NCI-H2227 (cell line): ENCODE data around the gene COL26A1.
A peak's percentile ranks its signal among the peaks of the same experiment; 100 is the strongest.
"Not testable (repeated sequence)": the region's sequence is repeated elsewhere in the genome, so short reads cannot be mapped to it uniquely, and the experiment has no call there.

Experiments
- DNase-seq: peaks from one replicate; lab custom pipeline; 2025; ENCODE audit not compliant: unreplicated experiment; lab: John Stamatoyannopoulos, UW

The COL26A1 gene

DNA sequence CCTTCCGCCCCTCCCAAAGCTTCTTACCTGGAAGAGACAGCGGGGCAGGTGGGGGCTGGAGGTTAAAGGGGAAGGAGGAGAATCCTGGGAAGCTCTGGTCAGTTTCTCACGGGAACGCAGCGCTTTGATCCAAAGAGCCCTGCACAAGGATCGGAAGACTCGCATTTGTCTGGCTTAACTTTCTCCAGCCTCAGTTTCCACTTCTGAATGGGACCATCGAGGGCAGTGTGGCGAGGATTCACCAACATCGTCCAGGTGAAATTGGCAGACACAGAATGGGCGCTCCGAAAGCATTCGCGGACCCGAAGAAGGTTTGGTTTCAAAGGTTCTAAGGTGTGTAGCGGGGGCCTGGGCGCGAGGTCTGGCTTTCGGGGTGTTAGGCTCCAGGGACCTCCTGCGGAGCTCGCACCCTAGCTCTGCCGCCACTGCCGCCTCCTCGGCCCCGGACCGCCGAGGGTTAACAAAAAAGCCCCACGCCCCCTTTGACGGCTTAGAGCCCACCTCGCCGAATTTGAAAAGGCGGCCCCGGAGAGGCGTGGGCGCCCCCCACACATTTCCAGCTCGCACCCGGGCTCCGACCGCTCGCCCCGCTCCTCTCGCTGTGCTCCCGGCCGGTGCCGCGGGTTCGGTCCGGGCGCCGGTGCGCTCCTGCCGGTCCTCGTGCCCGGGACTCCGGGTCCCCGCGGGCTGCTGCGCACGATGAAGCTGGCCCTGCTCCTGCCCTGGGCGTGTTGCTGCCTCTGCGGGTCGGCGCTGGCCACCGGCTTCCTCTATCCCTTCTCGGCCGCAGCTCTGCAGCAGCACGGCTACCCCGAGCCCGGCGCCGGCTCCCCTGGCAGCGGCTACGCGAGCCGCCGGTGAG is at the start of gene COL26A1:
COL26A1 (plus strand) TSS at position 542 of the 862 bp plus-strand sequence; CDS start at position 700, 158 bp downstream.
- peak; percentile 52 for DNase-seq

DNA sequence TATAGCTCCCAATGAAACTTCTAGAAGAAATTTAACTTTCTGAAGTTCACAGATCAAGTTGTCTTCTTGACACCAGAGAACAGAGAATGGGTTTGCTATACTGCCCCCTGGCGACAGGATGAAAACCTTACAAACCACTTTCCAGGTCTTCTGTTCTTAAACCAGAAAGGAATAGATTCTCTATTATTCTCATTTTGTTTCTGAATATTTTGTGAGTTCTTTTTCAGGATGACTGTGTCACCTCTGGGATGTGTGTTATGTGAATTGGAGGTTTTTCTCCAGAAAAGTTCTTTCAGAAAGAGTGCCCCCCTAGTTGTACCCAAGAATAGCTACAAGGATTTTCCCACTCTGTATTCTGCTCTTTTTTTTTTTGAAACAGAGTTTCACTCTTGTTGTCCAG is 47.3 kb upstream of the COL26A1 start:
- DNase-seq = peak; percentile 60

DNA sequence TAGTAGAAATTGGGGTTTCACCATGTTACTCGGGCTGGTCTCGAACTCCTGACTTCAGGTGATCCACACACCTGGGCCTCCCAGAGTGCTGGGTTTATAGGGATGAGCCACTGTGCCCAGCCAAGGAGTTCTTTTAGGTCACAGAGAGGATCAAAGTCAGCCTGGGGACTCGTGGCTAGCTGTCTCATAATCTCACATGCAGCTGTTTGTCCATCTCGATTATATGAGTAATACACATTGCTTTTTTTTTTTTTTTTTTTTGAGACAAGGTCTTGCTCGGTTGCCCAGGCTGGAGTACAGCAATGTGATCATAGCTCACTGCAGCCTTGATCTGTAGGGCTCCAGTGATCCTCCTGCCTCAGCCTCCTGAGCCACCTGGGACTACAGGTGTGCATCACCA is 43.3 kb upstream of the COL26A1 start:
- no peak for DNase-seq

DNA sequence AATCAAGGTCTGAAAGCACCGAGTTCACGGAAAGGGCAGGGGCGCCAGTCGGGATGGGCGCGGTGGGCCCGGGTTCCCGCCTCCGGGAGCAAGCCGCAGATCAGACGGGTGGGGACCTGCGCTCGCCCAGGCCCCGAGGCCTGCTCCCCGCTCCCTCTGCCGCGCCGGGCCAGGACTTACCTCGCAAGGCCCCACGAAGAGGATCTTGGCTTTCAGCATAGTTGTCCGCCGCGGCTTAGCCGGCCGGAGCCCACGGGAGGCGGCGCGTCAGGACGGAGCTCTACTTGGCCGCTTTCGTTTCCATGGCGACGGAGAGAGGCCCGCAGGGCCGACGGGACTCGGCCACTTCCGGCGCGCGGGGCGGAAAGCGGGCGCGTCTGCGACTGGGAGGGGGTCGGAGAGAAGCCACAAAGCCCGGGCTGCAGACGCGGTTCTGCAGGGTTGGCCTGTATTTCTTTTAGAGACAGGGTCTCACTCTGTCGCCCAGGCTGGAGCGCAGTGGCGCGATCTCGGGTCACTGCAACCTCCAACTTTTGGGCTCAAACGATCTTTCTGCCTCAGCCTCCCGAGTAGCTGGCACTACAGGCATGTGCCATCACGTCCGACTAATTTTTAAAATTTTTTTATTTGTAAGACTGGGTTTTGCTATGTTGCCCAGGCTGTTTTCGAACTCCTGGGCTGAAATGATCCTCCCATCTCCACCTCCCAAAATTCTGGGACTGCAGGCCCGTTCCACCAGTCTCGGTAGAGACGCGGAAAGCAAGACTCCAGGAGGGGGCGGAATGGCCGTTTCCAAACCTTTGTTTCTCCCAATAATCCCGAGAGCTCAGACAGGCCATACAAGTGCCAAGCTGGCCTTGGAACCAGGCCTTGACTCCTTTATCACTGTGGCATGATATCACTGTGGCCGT is 40.9 kb upstream of the COL26A1 start, which contains the start of gene IFT22:
IFT22 (minus strand) TSS at position 322 of the 911 bp plus-strand sequence; CDS start at position 219, 103 bp downstream.
- DNase-seq = peak; percentile 99

DNA sequence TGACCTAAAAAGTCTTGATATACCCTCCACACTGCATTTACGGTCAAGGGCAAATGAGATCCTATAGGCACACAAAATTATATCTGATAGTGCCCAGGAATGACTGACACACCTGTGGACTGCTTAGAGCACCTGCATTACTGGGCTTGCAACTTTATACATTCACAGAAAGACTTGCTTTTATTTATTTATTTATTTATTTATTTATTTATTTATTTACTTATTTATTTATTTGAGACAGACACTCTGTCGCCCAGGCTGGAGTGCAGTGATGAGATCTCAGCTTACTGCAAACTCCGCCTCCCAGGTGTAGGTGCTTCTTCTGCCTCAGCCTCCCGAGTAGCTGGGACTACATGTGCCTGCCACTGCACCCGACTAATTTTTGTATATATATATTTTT is 34.5 kb upstream of the COL26A1 start:
- DNase-seq = no peak

DNA sequence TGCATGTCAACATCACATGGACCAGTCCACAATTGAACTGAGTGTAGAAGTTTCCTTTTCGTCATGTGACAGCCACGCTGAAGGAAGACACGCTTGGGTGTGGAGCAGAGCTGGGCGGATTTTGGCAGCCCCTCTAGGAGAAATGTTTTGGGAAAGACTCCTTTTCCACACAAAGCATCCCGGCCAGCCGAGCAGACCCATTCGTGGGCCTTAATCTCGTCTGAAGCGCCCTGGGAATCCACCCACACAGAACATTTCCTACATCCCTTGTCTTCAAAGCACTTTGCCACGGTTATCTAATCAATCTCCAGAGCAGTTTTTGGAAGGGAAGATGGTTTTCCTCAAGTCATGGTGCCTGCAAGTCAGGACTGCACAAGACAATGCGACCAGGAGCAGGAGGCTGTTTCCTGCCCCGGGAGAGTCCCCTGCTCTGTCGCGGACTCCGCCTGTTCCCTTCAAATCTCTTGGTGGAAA is 32.6 kb upstream of the COL26A1 start:
- no peak for DNase-seq

DNA sequence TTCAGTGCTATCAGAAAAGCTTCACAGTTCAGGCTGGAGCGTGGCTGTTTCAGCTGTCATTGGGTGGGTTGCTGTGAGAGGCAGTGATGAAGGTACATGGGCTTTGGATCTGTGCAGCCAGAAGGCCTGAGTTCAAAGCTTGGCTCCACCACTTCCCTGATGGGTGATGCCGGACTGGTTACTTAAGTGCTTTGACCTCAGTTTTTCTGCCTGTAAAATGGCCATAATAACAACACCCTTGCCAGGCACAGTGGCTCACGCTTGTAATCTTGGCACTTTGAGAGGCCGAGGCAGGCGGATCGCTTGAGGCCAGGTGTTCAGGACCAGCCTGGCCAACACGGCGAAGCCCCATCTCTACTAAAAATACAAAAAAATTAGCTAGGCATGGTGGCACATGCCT is 30.6 kb upstream of the COL26A1 start:
- no peak for DNase-seq

DNA sequence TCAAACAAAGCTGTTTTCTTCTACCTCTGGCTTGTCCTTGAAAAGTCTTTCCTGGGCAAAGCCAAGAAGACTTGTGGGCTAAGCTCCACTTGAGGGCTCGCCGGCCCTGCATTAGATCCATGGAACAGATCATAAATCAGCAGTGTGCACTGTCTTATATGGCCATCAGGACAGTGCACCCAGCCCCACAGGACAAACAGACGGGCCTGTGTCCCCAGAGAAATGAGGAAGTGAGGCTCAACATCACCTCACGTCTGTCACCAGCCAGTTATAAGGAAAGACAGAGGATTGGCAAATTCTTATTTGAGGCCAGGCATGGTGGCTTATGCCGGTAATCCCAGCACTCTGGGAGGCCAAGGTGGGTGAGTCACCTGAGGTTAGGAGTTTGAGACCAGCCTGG is 28.8 kb upstream of the COL26A1 start:
- DNase-seq = no peak

DNA sequence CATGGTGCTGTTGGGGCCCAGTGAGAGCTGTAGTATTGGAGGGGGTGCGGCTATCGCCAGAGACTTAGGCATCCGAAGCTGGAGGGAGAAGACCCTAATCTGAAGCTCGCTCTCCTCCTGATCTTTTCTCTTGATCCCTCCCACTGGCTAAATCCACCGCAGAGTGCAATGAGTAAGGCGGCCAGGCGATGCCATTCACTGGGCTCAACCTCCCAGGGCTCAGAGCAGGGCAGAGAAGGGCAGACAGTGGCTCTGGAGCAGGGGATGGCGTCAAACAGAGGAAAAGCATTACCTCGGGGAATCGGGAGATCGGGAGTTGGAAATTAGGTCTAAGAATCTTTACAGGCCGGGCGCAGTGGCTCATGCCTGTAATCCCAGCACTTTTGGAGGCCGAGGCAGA is 22.3 kb upstream of the COL26A1 start:
- no peak for DNase-seq

DNA sequence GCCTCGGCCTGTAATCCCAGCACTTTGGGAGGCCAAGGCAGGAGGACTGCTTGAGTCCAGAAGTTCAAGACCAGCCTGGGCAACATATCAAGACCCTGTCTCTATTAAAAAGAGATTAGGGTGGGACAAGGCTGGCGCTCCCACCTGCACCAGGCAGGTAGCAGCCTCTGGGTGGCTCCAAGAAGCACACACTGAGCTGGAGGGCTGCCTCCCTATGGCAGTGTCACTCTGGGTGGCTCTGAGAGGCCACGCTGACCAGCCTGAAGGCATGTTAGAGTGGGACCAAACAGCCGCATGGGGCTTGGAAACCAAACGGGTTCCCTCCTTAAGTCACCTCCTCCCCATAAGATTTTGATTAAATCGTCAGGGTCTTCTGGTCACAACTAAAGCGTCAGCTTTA is 19.8 kb upstream of the COL26A1 start:
- DNase-seq = no peak

DNA sequence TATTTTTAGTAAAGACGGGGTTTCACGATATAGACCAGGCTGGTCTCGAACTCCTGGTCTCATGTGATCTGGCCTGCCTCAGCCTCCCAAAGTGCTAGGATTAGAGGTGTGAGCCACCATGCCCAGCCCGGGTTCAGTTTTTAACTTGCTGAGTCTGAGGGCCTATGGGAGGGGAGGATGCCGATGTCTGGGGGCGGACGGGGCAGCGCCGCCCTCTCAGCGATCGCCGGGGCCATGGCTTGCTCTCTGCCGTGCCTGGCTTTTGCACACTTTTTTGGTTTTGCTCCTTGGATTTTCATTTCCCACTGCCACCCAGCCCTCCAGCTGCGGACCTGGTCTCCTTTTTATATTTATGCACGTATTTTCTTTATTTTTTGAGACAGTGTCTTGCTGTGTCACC is 15.2 kb upstream of the COL26A1 start:
- DNase-seq = no peak

DNA sequence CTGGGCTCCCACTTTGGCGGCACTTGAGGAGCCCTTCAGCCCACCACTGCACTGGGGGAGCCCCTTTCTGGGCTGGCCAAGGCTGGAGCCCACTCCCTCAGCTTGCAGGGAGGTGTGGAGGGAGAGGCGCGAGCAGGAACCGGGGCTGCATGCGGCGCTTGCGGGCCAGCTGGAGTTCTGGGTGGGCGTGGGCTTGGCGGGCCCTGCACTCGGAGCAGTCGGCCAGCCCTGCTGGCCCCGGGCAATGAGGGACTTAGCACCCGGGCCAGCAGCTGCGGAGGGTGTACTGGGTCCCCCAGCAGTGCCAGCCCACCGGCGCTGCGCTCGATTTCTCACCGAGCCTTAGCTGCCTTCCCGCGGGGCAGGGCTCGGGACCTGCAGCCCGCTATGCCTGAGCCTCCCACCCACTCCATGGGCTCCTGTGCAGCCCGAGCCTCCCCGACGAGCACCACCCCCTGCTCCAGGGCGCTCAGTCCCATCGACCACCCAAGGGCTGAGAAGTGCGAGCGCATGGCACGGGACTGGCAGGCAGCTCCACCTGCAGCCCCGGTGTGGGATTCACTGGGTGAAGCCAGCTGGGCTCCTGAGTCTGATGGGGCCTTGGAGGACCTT is 14.1 kb upstream of the COL26A1 start:
- DNase-seq = not testable (repeated sequence)

DNA sequence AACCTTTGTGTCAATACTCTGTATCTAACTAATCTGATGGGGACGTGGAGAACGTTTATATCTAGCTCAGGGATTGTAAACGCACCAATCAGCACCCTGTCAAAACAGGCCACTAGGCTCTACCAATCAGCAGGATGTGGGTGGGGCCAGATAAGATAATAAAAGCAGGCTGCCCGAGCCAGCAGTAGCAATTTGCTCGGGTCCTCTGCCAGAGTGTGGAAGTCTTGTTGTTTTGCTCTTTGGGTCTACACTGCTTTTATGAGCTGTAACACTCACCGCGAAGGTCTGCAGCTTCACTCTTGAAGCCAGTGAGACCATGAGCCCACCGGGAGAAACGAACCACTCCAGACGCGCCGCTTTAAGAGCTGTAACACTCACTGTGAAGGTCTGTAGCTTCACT is 13.4 kb upstream of the COL26A1 start:
- not testable (repeated sequence) for DNase-seq

DNA sequence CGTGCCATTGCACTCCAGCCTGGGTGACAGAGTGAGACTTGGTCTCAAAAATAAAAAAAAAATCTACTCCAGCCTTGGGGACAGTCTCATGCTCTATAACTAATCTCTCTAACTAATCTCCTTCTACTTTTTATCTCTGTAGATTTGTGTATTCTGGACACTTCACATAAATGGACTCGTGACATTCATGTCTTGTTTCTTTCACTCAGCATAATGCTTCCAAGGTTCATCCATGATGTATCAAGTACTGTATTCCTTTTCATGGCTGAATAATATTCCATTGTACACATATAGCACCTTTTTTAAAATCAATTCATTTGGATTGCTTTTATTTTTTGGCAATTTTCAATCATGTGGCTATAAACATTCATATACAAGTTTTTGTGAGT is 9.8 kb upstream of the COL26A1 start:
- DNase-seq = no peak

DNA sequence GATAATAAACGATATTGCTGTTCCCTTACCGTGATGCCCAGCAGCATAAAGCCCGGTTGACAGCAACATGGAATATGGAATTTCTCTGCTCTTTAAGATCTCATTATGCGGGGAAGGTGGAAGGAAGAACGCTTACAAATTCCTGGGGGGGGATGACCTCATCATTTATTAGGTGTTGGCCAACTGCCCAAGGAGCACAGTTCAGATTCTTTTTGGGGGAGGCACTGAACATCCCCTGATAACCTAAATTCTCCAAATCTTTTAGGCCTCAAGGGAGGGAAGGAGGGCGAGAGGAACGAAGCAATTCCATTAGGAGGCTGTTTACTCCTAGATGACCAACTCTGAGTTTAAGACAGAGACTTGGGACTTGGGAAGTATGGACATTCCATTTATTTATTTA is 5.2 kb upstream of the COL26A1 start:
- DNase-seq = no peak

DNA sequence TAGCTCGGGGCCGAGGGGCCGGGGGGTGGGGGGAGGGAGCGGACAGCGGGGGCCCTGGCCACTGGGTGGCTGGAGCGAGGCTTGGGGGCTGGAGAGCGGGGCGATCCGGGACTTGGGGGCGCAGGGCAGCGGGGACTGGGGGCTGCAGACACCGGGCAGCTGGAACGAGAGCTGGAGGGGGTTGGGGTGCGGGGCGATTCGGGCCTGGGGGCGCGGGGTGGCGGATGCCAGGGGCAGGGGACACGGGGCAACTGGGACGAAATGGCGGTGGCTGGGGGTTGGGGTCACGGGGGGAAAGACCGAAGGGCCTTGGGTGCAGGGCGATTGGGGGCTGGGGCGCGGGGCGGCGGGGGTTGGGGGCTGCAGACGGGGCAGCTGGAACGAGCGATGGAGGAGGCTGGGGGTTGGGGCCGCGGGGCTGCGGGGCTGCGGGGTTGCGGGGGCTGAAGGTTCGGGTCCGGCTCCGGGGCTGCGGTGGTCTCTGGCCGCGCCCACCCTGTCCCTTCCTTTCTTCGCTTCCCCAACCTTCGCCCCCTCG is 590 bp downstream of the COL26A1 start:
- DNase-seq = no peak

DNA sequence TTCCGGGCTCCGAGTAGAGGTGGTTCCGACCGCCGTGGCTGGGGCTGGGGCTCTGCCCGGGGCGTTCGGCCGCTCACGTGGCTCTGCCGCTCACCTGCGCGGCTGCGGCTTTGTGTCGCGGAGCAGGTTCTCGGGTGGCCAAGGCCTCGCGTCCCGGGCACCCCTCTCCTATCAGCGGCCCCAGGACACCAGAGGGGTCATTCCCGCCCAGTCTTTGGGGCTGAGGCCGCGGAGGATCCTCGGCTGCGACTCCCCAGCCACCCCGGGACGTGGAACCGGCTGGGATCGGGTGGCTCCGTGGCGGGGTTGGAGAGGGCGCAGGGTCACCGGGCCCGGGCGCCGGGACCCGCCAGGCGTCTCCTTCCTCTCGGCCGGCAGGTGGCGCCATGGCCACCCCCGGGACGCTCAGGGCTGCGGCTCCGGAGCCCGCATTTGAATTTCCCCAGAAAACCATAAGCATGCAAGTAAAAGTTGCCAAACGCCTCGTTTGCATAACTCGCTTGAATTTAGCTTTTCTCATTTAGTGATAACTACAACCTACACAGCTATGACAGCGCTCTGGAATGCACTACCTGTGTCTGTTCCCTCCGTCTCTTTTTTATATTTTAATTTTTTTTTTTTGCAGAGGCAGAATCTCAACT is 1.2 kb downstream of the COL26A1 start:
- DNase-seq = peak; percentile 78

DNA sequence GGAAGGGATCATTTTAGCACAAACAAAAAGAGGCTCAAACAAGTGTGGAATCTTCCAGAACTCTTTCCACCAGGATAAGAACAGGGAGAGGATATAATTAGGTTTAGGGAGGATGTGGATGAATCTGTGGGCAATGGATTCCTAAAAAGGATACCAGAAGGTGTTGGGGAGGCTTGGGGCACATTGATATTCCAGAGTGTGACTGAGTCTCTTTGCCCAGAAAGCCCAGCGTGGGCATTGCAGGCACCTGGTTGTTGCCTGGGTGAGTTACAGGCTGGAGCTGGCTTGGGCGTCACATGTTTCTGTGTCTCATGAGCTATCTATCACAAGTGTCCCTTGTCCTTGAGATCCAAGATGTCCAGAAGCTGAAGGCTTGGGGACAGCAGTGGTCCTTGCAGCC is 3.3 kb downstream of the COL26A1 start:
- DNase-seq = no peak

DNA sequence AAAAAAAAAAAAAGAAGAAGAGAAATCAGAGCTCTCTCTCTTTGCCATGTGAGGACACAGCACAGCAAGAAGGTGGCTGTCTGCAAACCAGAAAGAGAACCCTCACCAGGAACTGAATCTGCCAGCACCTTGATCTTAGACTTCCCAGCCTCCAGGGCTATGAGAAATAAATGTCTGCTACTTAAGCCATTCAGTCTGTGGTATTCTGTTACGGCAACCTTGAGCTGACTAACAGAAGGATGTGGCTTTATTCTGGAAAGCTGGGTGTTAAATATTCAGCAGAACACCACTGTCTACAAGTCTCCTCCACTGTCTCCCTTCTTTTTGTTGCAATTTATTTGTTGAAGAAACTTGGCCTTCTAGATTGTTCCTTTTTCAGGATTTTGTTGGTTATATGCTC is 5.0 kb downstream of the COL26A1 start:
- no peak for DNase-seq

DNA sequence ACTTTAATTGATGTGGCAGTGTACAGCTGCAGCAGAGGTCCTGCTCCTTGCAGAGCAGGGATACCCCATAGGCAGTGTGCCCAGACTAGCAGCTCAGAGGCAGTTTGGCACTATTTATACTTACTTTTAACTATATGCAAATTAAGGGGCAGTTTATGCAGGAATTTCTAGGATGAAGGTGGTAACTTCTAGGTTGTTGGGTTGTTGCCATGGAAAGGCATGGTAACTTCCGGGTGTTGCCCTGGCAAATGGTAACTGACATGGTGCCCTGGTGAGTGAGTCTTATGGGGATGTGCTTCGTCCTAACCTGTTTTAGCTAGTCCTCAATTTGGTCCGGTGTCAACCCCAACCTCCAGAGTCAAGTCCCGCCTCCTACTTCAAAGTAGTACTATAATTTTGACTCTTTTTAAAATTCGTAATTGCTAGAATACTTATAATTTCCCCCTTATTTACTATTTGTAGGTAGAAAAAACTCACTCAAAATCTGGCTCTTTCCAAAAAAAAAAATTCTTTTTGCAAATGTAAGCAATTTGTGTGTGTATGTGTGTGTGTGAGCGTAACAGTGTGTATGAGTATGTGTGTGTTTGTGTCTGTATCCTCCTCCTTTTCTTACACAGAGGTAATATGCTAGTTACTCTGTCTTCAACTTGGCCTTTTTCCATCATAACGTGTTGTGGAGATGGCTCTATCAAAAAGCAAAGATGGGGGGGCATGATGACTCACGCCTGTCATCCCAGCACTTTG is 5.9 kb downstream of the COL26A1 start:
- no peak for DNase-seq
